Testis (tissue), 2 donors: Measurements from ENCODE around the gene RC3H2.

Experiments
- CTCF ChIP-seq, 3 experiments: fragments of 450-650 bp in 2 of 3; fragments of 200-600 bp in 1 of 3; sonication (generic) in 1 of 3; IDR thresholded peaks; one replicate each; pipeline ENCODE4 v1.5.1; 2016 to 2019; ENCODE audit warnings: antibody characterized with exemption in 3 of 3, mild to moderate bottlenecking in 2 of 3, moderate library complexity in 1 of 3
- POLR2A ChIP-seq: fragments of 450-650 bp; IDR thresholded peaks from one replicate; pipeline ENCODE4 v1.6.1; 2017; ENCODE audit warnings: antibody characterized with exemption, mild to moderate bottlenecking, moderate library complexity

- TF ChIP-seq CTCF (IDR thresholded peaks at IDR 0.05): no peak
- TF ChIP-seq POLR2A: no peak
These were observed 16.7 kb downstream of the RC3H2 start for GRCh38 chr9:122888480-122888879.
